CD14-positive monocyte (primary cell): Measurements from ENCODE around the gene DMBT1. TPM values are rescaled to one million over a fixed set of nuclear protein-coding genes. Genes with fewer than 3 reads are reported as not detected.

Experiments
- DNase-seq, 3 donors: peaks; one replicate each; pipeline ENCODE4 v3.0.0-alpha.2; 2011 to 2022
- H2AFZ ChIP-seq: 2 replicates; pipeline ENCODE4 v1.6.0; 2012; ENCODE audit warnings: mild to moderate bottlenecking, low read depth, low read length, inconsistent platforms; ENCODE audit not compliant: insufficient read depth, poor library complexity, severe bottlenecking
- H3K27ac ChIP-seq, 2 donors: 1 replicate in 1 of 2; 2 replicates in 1 of 2; pipeline ENCODE4 v1.5.1; 2012 to 2013; ENCODE audit warnings: low read length in 2 of 2, control low read depth in 1 of 2, inconsistent platforms in 1 of 2, low read depth in 1 of 2, mild to moderate bottlenecking in 1 of 2
- H3K27me3 ChIP-seq, 2 donors: one replicate each; pipeline versions ENCODE4 v1.6.0 to v1.6.1; 2011 to 2013; ENCODE audit warnings: low read length in 2 of 2; ENCODE audit not compliant: control insufficient read depth in 2 of 2, insufficient read depth in 2 of 2
- H3K36me3 ChIP-seq, 2 donors: replicated peaks in 1 of 2; 1 replicate in 1 of 2; 2 replicates in 1 of 2; pipeline versions ENCODE4 v1.5.1 to v1.6.1; 2012 to 2013; ENCODE audit warnings: low read length in 2 of 2, control low read depth in 1 of 2, inconsistent platforms in 1 of 2, mild to moderate bottlenecking in 1 of 2; ENCODE audit not compliant: insufficient read depth in 2 of 2, control insufficient read depth in 1 of 2
- H3K4me1 ChIP-seq, 2 donors: 1 replicate in 1 of 2; 2 replicates in 1 of 2; pipeline versions ENCODE4 v1.5.1 to v1.6.1; 2012 to 2013; ENCODE audit warnings: low read length in 2 of 2, control low read depth in 1 of 2, inconsistent platforms in 1 of 2, mild to moderate bottlenecking in 1 of 2, moderate library complexity in 1 of 2; ENCODE audit not compliant: insufficient read depth in 2 of 2, control insufficient read depth in 1 of 2
- H3K4me2 ChIP-seq: replicated peaks from 2 replicates; pipeline ENCODE3; 2012; ENCODE audit warnings: low read length, moderate library complexity, mild to moderate bottlenecking; ENCODE audit not compliant: poor library complexity, severe bottlenecking; ENCODE audit errors: extremely low read depth
- H3K4me3 ChIP-seq, 3 experiments: fragments of 200-600 bp in 1 of 3; sonication (generic) in 1 of 3; replicated peaks in 1 of 3; 1 replicate in 2 of 3; 2 replicates in 1 of 3; pipeline ENCODE4 v1.5.1; 2011 to 2013; ENCODE audit warnings: low read length in 3 of 3, mild to moderate bottlenecking in 3 of 3, control low read depth in 2 of 3, low read depth in 2 of 3, inconsistent platforms in 1 of 3, moderate library complexity in 1 of 3
- H3K79me2 ChIP-seq: 2 replicates; pipeline ENCODE4 v1.6.0; 2012; ENCODE audit warnings: mild to moderate bottlenecking, control low read depth, inconsistent platforms, low read length, moderate library complexity; ENCODE audit not compliant: insufficient read depth
- H3K9ac ChIP-seq: 2 replicates; pipeline ENCODE4 v1.6.0; 2017; ENCODE audit warnings: low read length, mild to moderate bottlenecking; ENCODE audit not compliant: insufficient read depth, poor library complexity, severe bottlenecking
- H3K9me3 ChIP-seq, 2 donors: replicated peaks in 1 of 2; 1 replicate in 1 of 2; 2 replicates in 1 of 2; pipeline versions ENCODE4 v1.5.1 to v1.6.1; 2012 to 2013; ENCODE audit warnings: low read length in 2 of 2, control low read depth in 1 of 2; ENCODE audit not compliant: control insufficient read depth in 1 of 2, insufficient read depth in 1 of 2
- H4K20me1 ChIP-seq: 2 replicates; pipeline ENCODE4 v1.6.0; 2012; ENCODE audit warnings: mild to moderate bottlenecking, low read length, control low read depth, moderate library complexity; ENCODE audit not compliant: insufficient read depth
- H3K27ac Mint-ChIP-seq, 7 donors: one replicate each; pipeline ENCODE4 v1.8.0; 2020; ENCODE audit warnings: mild to moderate bottlenecking in 7 of 7, mixed read lengths in 7 of 7, moderate library complexity in 6 of 7, inconsistent platforms in 2 of 7
- H3K27me3 Mint-ChIP-seq, 3 donors: one replicate each; pipeline ENCODE4 v1.8.0; 2021 to 2022; ENCODE audit warnings: low read depth in 3 of 3, mild to moderate bottlenecking in 3 of 3, mixed read lengths in 3 of 3, moderate library complexity in 3 of 3, inconsistent platforms in 1 of 3
- H3K36me3 Mint-ChIP-seq, 2 donors: one replicate each; pipeline ENCODE4 v1.8.0; 2020; ENCODE audit warnings: mixed read lengths in 2 of 2, inconsistent platforms in 1 of 2, mild to moderate bottlenecking in 1 of 2
- H3K4me1 Mint-ChIP-seq: one replicate; pipeline ENCODE4 v1.8.0; 2020; ENCODE audit warnings: mild to moderate bottlenecking, mixed read lengths
- H3K4me3 Mint-ChIP-seq, 2 donors: one replicate each; pipeline ENCODE4 v1.8.0; 2020; ENCODE audit warnings: mild to moderate bottlenecking in 2 of 2, mixed read lengths in 2 of 2, moderate library complexity in 1 of 2
- H3K9me3 Mint-ChIP-seq, 7 donors: one replicate each; pipeline ENCODE4 v1.8.0; 2020 to 2022; ENCODE audit warnings: mixed read lengths in 7 of 7, mild to moderate bottlenecking in 6 of 7, moderate library complexity in 6 of 7, inconsistent platforms in 2 of 7
- WGBS: methylation state at CpG from one replicate; pipeline ENCODE4 v1.1.5; 2013; ENCODE audit warnings: missing lambda C conversion rate; ENCODE audit not compliant: insufficient coverage; 5-methylcytosine and 5-hydroxymethylcytosine counted together
- intact Hi-C, 2 donors: fragments of 100-400 bp; cut with micrococcal nuclease; formaldehyde crosslinking; loops; one replicate each; pipeline versions ENCODE4 v1.15.0 to v1.15.1; 2023
- polyA plus RNA-seq, 3 donors: library from polyadenylated mRNA; depleted of rRNA in 1 of 3; unstranded in 2 of 3; stranded (reverse) in 1 of 3; fragments of 300-500 nt in 2 of 3; fragments of >200 nt in 1 of 3; fragmentation: Illumina TruSeq in 2 of 3; gene quantifications; 1 replicate in 2 of 3; 2 replicates in 1 of 3; pipeline ENCODE4 v1.2.3, GENCODE V29; 2012 to 2021
- TF ChIP-seq, protein P1 (sequence below): fragments of 200-600 bp; IDR thresholded peaks from one replicate; pipeline ENCODE4 v1.8.0; 2022; ENCODE audit warnings: antibody characterized with exemption, mild to moderate bottlenecking

DMBT1 gene
- polyA plus RNA-seq, 3 donors = not detected

DNA sequence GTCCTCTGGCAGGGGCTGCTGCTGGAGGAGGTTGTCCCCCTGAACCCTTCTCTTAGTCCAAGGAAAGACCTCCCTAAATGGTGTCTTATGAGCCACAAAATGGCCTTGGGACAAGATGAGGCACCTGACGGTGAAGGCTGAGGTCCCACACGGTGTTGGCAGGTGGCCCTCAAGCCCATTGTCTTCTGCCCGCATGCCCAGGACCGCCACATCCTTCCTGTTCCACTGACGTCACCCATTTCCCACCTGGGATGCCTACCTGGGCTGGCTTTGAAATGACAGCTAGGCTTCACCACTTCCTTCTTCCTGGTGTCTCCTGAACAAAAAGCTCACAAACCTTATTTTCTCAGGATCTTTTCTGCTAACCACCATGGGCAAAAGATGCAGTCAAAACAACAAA is 2.1 kb upstream of the DMBT1 start:
- intact Hi-C loops = no loop called here
- DNase-seq = no peak
- Histone ChIP-seq H2AFZ (no peak overlapping the region), H3K4me1 (no peaks in the 10 kb centered on the region), H3K9me3 (no peaks in the 10 kb centered on the region), H4K20me1 (no peaks in the 10 kb centered on the region), H3K27me3 (peaks cover 7 to 20% of the 10 kb centered on the region in 2 donors), H3K4me2 (no peak overlapping the region), H3K79me2 (no peaks in the 10 kb centered on the region), H3K27ac (no peak overlapping the region), H3K9ac (no peak overlapping the region), H3K4me3 (no peak overlapping the region), H3K36me3 (no peaks in the 10 kb centered on the region)
- H3K9me3 Mint-ChIP-seq = peaks cover 0 to 4% (median 0%) of the 10 kb centered on the region in 7 donors
- H3K4me3 Mint-ChIP-seq = no peak overlapping the region
- WGBS = 46% methylated on average over 5 of the region's 5 CpGs
- H3K36me3 Mint-ChIP-seq = no peaks in the 10 kb centered on the region
- H3K27ac Mint-ChIP-seq = no peak overlapping the region
- peaks cover 2% of the 10 kb centered on the region for H3K4me1 Mint-ChIP-seq
- TF ChIP-seq, protein P1, sequence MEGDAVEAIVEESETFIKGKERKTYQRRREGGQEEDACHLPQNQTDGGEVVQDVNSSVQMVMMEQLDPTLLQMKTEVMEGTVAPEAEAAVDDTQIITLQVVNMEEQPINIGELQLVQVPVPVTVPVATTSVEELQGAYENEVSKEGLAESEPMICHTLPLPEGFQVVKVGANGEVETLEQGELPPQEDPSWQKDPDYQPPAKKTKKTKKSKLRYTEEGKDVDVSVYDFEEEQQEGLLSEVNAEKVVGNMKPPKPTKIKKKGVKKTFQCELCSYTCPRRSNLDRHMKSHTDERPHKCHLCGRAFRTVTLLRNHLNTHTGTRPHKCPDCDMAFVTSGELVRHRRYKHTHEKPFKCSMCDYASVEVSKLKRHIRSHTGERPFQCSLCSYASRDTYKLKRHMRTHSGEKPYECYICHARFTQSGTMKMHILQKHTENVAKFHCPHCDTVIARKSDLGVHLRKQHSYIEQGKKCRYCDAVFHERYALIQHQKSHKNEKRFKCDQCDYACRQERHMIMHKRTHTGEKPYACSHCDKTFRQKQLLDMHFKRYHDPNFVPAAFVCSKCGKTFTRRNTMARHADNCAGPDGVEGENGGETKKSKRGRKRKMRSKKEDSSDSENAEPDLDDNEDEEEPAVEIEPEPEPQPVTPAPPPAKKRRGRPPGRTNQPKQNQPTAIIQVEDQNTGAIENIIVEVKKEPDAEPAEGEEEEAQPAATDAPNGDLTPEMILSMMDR = no peak
- peaks cover 28 to 63% (median 37%) of the 10 kb centered on the region in 3 donors for H3K27me3 Mint-ChIP-seq

DNA sequence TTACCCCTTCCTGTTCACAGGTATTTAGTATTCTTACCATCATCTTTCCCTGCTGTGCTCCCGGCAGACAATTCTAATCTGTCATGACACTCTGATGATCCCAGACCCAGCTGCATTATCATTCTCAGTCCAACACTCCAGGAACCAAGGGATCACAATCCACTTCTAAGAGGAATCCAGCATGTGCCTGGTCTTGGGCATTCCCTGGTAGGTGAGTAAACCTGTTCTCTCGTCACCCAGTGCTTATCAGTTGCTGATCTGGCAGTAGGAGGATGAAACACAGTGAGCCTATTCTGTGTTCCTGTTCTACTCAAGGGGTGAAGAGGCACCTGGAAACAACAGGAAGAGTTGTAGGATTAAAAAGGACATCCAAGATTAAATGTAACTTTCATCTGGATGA is 1.3 kb upstream of the DMBT1 start:
- Histone ChIP-seq H3K9me3 (no peaks in the 10 kb centered on the region), H3K27me3 (peaks cover 13 to 26% of the 10 kb centered on the region in 2 donors), H3K27ac (no peak overlapping the region), H3K36me3 (no peaks in the 10 kb centered on the region), H4K20me1 (no peaks in the 10 kb centered on the region), H3K9ac (no peak overlapping the region), H3K4me2 (no peak overlapping the region), H2AFZ (no peak overlapping the region), H3K4me3 (no peak overlapping the region), H3K79me2 (no peaks in the 10 kb centered on the region), H3K4me1 (no peaks in the 10 kb centered on the region)
- intact Hi-C loops = no loop called here
- Mint-ChIP-seq H3K36me3 (no peaks in the 10 kb centered on the region), H3K27me3 (peaks cover 28 to 64% (median 37%) of the 10 kb centered on the region in 3 donors), H3K9me3 (peaks cover 0 to 4% (median 0%) of the 10 kb centered on the region in 7 donors), H3K4me3 (no peak overlapping the region), H3K4me1 (peaks cover 2% of the 10 kb centered on the region), H3K27ac (no peak overlapping the region)
- DNase-seq = no peak
- WGBS = no CpG with 5 or more reads among the region's 2 CpGs
- TF ChIP-seq, protein P1 = no peak
